Common myeloid progenitor, CD34-positive (primary cell): ENCODE measurements around the gene EDA.

Experiments used
- CTCF ChIA-PET: fragments of 350-600 bp; sonication (Branson Sonifier 250); formaldehyde crosslinking; loops from one replicate; lab custom pipeline; 2021; ENCODE audit warnings: antibody characterized with exemption; lab: Charles Lee
- POLR2A ChIA-PET: fragments of 350-600 bp; sonication (Branson Sonifier 250); formaldehyde crosslinking; loops from one replicate; lab custom pipeline; 2021; ENCODE audit warnings: antibody characterized with exemption; lab: Charles Lee
- DNase-seq, 3 donors: peaks; one replicate each; pipeline versions ENCODE4 v3.0.0 to v3.0.0-alpha.2; 2013
- H3K27ac ChIP-seq, 2 experiments: 1 replicate in 1 of 2; 2 replicates in 1 of 2; pipeline ENCODE4 v1.7.0; 2013; ENCODE audit warnings: inconsistent platforms in 2 of 2, low read length in 2 of 2, mild to moderate bottlenecking in 2 of 2, low read depth in 1 of 2, moderate library complexity in 1 of 2; ENCODE audit not compliant: severe bottlenecking in 2 of 2, insufficient read depth in 1 of 2, poor library complexity in 1 of 2
- H3K27me3 ChIP-seq, 5 experiments: replicated peaks in 2 of 5; 1 replicate in 3 of 5; 2 replicates in 2 of 5; pipeline versions ENCODE4 v1.6.1 to v1.7.0; 2013; ENCODE audit warnings: low read length in 4 of 5, mild to moderate bottlenecking in 2 of 5, moderate library complexity in 2 of 5, inconsistent platforms in 1 of 5; ENCODE audit not compliant: insufficient read depth in 5 of 5, control insufficient read depth in 4 of 5
- H3K36me3 ChIP-seq, 4 experiments: 1 replicate in 2 of 4; 2 replicates in 2 of 4; pipeline versions ENCODE4 v1.6.1 to v1.7.0; 2013; ENCODE audit warnings: low read length in 3 of 4, control low read depth in 1 of 4, mild to moderate bottlenecking in 1 of 4; ENCODE audit not compliant: control insufficient read depth in 4 of 4, insufficient read depth in 4 of 4
- H3K4me1 ChIP-seq, 4 experiments: 1 replicate in 3 of 4; 2 replicates in 1 of 4; pipeline versions ENCODE4 v1.6.1 to v1.7.1; 2013; ENCODE audit warnings: low read length in 3 of 4, mild to moderate bottlenecking in 3 of 4, control low read depth in 1 of 4, inconsistent platforms in 1 of 4, moderate library complexity in 1 of 4; ENCODE audit not compliant: control insufficient read depth in 4 of 4, insufficient read depth in 4 of 4; ENCODE audit errors: control extremely low read depth in 1 of 4
- H3K4me3 ChIP-seq, 7 experiments: 1 replicate in 4 of 7; 2 replicates in 3 of 7; pipeline versions ENCODE4 v1.5.1 to v1.7.0; 2013; ENCODE audit warnings: mild to moderate bottlenecking in 7 of 7, low read length in 6 of 7, moderate library complexity in 6 of 7, inconsistent platforms in 2 of 7, low read depth in 2 of 7, control low read depth in 1 of 7; ENCODE audit not compliant: insufficient read depth in 4 of 7, control insufficient read depth in 1 of 7; ENCODE audit errors: extremely low read depth in 1 of 7
- H3K9me3 ChIP-seq, 5 experiments: 1 replicate in 4 of 5; 2 replicates in 1 of 5; pipeline versions ENCODE4 v1.6.1 to v1.7.1; 2013; ENCODE audit warnings: low read length in 4 of 5, mild to moderate bottlenecking in 2 of 5, inconsistent platforms in 1 of 5, low read depth in 1 of 5, moderate library complexity in 1 of 5; ENCODE audit not compliant: control insufficient read depth in 4 of 5, insufficient read depth in 2 of 5; ENCODE audit errors: control extremely low read depth in 1 of 5
- WGBS: methylation state at CpG from one replicate; pipeline ENCODE4 v1.1.5; 2013; ENCODE audit not compliant: insufficient coverage; 5-methylcytosine and 5-hydroxymethylcytosine counted together

Gene EDA

DNA sequence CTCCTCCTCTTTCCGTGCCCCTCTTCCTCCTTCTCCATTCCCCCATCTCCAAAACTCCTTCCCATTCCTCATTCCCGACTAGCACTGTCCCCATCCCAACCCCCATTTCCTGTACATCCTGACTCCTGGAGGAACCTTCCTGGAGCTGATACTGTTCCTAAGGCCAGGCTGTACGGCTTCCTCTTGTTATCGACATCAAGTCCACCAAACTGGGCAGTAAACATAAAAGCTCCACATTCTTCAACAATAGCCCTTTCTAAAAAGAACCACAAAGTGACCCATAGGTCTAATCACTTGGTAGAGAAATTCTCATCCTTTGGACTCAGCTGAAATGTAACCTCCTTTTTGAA lies 410.9 kb downstream of the EDA start:
- H3K36me3 ChIP-seq: no peaks in the 10 kb centered on the region
- WGBS: 69% methylated on average over 4 of the region's 4 CpGs
- H3K27ac ChIP-seq: no peak overlapping the region
- H3K27me3 ChIP-seq: peaks cover 0 to 7% (median 0%) of the 10 kb centered on the region in 5 experiments
- H3K4me1 ChIP-seq: peaks cover 0 to 12% (median 3%) of the 10 kb centered on the region in 4 experiments
- ChIA-PET CTCF (no interaction called here), POLR2A (no interaction called here)
- no peak for DNase-seq
- no peaks in the 10 kb centered on the region for H3K9me3 ChIP-seq
- H3K4me3 ChIP-seq: no peak overlapping the region

DNA sequence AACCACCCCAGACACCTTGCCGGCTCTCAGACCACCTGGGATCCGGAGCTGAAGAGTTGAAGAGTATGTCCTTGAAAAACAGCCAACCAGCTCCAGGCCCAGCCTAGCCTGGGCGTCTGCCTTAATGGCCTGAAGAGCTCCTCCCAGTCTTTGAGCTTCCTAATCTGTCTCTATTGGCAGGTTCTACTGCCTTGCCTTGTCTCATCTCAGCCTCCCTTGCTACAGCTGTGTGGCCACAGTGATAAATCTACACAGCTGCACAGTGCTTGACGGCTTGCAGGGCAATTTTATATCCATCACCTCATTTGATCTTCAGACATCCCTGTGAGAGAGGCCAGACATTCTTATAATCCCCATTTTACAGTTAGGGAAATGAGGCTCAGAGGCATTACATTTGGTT lies 413.9 kb downstream of the EDA start:
- Histone ChIP-seq H3K4me1 (peaks cover 0 to 12% (median 3%) of the 10 kb centered on the region in 4 experiments), H3K36me3 (no peaks in the 10 kb centered on the region), H3K27me3 (peaks cover 0 to 7% (median 0%) of the 10 kb centered on the region in 5 experiments), H3K27ac (no peak overlapping the region), H3K4me3 (no peak overlapping the region), H3K9me3 (no peaks in the 10 kb centered on the region)
- WGBS: 74% methylated on average over 4 of the region's 4 CpGs
- ChIA-PET CTCF (interaction anchor here (1.2 to 2.2 kb wide), 3 partner anchors 42 to 103 kb away, joined by 3 to 6 read pairs (median 5); partner anchors contain the start of gene IGBP1), POLR2A (no interaction called here)
- DNase-seq: no peak

DNA sequence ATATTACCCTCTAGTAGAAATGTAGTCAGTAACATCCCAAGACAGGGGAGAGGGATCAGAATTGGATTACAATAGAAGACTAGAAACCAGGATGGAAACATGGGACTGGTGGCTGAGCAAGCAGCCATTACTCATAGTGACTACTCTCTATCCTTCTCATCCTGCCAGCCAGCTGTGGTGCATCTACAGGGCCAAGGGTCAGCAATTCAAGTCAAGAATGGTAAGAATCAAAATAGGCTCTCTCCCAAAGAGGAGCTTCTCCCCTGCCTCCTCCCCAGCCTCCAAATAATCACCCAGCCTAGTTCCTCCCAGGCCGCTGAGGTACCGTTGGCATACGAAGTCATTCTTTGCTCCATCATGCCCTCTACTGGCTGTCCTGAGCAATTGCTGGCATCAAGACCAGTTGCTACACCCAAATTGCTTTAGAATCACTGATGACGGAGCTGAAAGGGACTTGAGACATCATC lies 414.4 kb downstream of the EDA start:
- ChIA-PET POLR2A (no interaction called here), CTCF (interaction anchor here (1.2 to 2.2 kb wide), 3 partner anchors 42 to 102 kb away, joined by 3 to 6 read pairs (median 5); partner anchors contain the start of gene IGBP1)
- H3K4me3 ChIP-seq: no peak overlapping the region
- no peaks in the 10 kb centered on the region for H3K36me3 ChIP-seq
- WGBS: 0% methylated on average over 3 of the region's 4 CpGs
- H3K4me1 ChIP-seq: peaks cover 0 to 10% (median 3%) of the 10 kb centered on the region in 4 experiments
- H3K27ac ChIP-seq: no peak overlapping the region
- peak; percentile 36 to 74 (median 65) for DNase-seq
- H3K9me3 ChIP-seq: no peaks in the 10 kb centered on the region
- peaks cover 0 to 7% (median 0%) of the 10 kb centered on the region in 5 experiments for H3K27me3 ChIP-seq

DNA sequence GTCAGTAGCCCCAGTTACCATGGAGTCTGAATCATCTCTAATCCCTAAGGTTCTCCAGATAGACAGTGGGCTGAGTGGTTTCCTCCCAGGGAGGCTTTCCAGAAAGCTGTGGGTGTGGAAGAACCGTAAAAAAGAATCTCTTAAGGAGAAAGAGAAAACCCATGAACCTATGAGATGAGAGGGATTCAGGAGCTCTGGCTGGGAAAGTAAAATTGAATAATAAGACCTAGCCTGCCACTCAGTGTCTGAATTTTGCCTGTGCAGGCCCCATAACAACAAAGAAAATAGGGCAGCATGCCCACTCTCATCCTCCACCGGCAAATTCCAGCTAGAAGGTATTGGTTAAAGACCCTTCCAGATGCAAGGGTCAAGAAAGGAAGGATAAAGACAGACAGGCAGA lies 416.9 kb downstream of the EDA start:
- no peak for DNase-seq
- ChIA-PET CTCF (interaction anchor here (1.3 to 1.6 kb wide), 2 partner anchors 15 to 65 kb away, joined by 3 to 4 read pairs; no protein-coding TSS in a partner anchor), POLR2A (no interaction called here)
- 100% methylated on average over 1 of the region's 2 CpGs for WGBS
- H3K4me3 ChIP-seq: no peak overlapping the region
- H3K36me3 ChIP-seq: no peaks in the 10 kb centered on the region
- H3K27me3 ChIP-seq: peaks cover 0 to 10% (median 0%) of the 10 kb centered on the region in 5 experiments
- H3K4me1 ChIP-seq: no peaks in the 10 kb centered on the region
- H3K27ac ChIP-seq: no peak overlapping the region
- no peaks in the 10 kb centered on the region for H3K9me3 ChIP-seq

DNA sequence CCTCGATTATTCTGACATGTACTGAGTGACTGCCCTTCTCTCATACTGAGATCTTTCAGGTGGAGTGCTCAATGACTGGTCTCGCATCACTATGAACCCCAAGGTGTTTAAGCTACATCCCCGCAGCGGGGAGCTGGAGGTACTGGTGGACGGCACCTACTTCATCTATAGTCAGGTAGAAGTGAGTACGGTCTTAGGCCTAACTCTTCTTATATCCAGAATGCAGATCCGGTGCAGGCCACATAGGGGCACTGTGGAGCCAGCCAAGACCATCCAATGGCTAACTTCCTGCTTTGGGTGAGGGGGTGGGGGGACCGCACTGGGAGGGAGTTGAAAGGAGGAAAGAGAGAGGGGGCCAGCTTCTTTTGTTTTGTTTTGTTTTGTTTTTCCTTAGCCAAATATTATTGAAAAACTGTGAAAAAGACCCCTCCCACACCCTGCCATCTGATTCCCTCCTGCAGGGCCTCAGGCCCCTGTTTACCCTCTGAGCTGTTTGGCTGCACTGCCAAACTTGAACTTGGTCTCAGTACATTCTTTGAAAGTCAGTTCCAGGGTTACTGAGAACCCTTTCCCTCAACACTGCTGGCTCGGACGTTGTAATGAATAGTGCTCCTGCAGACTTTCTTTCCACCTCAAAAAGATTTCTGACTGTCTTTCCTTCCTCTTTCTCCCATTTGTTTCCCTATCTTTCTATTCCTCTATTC lies 417.6 kb downstream of the EDA start:
- CTCF ChIA-PET: interaction anchor here (1.1 to 1.6 kb wide), 3 partner anchors 16 to 541 kb away, joined by 3 to 4 read pairs (median 3); no protein-coding TSS in a partner anchor

DNA sequence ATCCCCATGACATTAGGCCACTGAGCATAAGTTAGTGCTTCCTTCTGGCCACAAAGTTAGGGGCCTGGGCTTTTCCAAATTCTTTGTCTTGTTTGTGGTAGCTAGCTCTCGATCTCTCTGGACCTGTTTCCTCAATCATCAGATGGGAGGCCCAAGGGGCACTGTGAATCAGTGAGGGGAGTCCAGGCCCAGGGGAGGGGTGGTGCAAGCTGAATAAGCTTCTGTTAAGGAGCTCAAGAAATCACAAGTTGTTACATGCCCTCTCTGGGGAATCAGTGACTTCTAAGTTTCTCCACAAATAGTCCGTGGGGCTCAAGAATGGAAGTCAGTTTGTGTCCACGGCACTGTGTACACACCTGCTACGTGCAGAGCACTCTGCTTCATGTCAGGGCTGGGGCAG lies 418.7 kb downstream of the EDA start:
- ChIA-PET CTCF (interaction anchor here (1.0 to 1.1 kb wide), 2 partner anchors 49 to 542 kb away, joined by 3 read pairs; no protein-coding TSS in a partner anchor), POLR2A (no interaction called here)
- Histone ChIP-seq H3K4me3 (no peak overlapping the region), H3K9me3 (no peaks in the 10 kb centered on the region), H3K36me3 (no peaks in the 10 kb centered on the region), H3K4me1 (no peaks in the 10 kb centered on the region), H3K27me3 (peaks cover 0 to 7% (median 0%) of the 10 kb centered on the region in 5 experiments), H3K27ac (no peak overlapping the region)
- DNase-seq: no peak
- WGBS: 56% methylated on average over 4 of the region's 4 CpGs

More for the DNA sequence above, 417.6 kb downstream of the EDA start:
- no peak overlapping the region for H3K4me3 ChIP-seq
- WGBS: 65% methylated on average over 7 of the region's 10 CpGs
- H3K27me3 ChIP-seq: peaks cover 0 to 7% (median 0%) of the 10 kb centered on the region in 5 experiments
- no peaks in the 10 kb centered on the region for H3K36me3 ChIP-seq
- POLR2A ChIA-PET: no interaction called here
- H3K27ac ChIP-seq: no peak overlapping the region
- peak; percentile 31 to 61 (median 58) for DNase-seq
- H3K4me1 ChIP-seq: no peaks in the 10 kb centered on the region
- no peaks in the 10 kb centered on the region for H3K9me3 ChIP-seq

DNA sequence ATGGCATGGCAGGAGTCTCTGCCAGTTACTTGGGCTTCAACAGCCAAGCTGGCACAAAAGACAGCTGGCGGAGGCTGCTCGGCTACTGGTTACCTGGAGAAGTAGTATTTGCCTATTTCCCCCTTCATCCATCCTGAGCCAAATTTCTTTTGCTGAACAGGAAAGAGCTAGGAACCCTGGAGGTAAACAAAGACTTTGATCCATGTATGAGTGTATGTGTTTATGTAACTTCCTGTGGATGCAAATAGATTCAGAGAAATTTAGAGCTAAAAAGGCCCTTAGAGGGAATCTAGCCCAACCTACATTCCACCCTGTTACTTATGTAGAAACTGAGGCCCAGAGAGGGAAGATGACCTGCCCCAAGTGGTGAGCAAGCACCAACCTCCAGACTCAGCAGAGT lies 422.6 kb downstream of the EDA start:
- ChIA-PET POLR2A (no interaction called here), CTCF (no interaction called here)
- H3K4me1 ChIP-seq: no peaks in the 10 kb centered on the region
- H3K9me3 ChIP-seq: no peaks in the 10 kb centered on the region
- H3K27me3 ChIP-seq: peaks cover 0 to 4% (median 0%) of the 10 kb centered on the region in 5 experiments
- no peaks in the 10 kb centered on the region for H3K36me3 ChIP-seq
- H3K4me3 ChIP-seq: no peak overlapping the region
- WGBS: no CpG with 5 or more reads among the region's 2 CpGs
- H3K27ac ChIP-seq: no peak overlapping the region
- no peak for DNase-seq
